ENCODE data around the gene TOMM7.
A peak's percentile ranks its signal among the peaks of the same experiment; 100 is the strongest.
"Not testable (repeated sequence)": the region's sequence is repeated elsewhere in the genome, so short reads cannot be mapped to it uniquely, and the experiment has no call there.

The TOMM7 gene

DNA sequence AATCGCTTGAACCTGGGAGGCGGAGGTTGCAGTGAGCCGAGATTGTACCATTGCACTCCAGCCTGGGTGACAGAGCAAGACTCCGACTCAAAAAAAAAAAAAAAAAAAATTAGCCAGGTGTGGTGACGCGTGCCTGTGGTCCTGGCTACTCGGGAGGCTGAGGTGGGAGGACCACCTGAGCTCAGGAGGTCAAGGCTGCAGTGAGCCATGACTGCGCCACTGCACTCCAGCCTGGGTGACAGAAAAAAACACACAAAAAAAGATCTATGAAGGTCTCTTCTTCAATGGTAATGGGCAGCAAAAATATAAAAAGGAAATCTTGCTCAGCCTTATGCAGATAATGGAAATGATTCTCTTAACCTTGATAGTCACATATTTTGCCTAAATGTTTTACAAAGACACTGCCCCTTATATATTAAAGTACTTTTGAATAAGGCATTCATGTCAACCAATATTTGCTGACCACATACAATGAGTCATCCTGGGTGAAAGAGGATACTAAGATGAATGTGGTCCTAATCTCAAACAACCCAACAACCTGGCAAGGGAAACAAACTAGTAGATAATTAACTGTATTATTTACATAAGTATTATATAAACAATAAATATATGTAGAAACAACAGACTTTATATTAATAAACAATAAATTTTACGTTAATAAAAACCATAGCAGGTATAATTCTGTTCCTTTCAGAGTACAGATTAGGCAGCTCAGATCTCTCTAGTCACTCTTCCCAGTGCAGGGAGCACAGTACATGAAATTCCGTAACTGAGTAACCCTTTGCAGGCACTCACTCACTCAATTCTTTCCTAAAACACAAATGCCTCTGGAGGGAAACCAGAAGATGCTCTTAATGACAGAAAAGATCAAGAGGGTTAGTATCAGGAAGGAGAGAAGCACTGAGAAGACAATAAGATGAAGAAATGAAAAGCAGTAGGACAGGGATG lies 8.1 kb downstream of the TOMM7 start:
- no peak for DNase-seq

- no peak for DNase-seq
Observed at GRCh38 chr7:22812353-22812752, 10.3 kb downstream of the TOMM7 start.

DNA sequence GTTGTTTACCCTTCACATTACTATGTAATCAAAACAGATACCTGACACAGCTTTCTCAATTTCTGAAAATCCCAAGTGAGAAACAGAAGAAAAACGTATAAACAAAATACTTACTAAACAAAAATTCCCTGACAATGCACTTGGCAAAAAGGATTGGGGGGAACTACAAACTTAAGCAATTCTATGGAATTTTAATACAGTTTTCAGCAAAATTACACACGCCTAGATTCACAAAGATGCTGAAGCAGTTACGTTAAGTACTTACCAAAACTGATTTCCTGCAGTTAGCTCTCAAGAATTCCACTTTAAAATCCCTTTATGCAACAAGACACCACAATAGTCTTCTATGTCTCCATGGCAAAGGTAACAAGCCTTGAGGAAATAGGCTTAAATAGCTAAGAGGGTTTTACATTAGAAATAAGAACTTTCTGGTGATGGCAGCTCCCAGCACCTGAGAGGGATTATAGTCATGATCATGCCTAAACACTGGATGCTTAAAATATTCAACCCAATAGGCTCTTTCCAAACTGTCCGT lies 10.8 kb downstream of the TOMM7 start:
- DNase-seq: no peak

- DNase-seq: no peak
Observed at GRCh38 chr7:22810843-22811242, 11.8 kb downstream of the TOMM7 start.

DNA sequence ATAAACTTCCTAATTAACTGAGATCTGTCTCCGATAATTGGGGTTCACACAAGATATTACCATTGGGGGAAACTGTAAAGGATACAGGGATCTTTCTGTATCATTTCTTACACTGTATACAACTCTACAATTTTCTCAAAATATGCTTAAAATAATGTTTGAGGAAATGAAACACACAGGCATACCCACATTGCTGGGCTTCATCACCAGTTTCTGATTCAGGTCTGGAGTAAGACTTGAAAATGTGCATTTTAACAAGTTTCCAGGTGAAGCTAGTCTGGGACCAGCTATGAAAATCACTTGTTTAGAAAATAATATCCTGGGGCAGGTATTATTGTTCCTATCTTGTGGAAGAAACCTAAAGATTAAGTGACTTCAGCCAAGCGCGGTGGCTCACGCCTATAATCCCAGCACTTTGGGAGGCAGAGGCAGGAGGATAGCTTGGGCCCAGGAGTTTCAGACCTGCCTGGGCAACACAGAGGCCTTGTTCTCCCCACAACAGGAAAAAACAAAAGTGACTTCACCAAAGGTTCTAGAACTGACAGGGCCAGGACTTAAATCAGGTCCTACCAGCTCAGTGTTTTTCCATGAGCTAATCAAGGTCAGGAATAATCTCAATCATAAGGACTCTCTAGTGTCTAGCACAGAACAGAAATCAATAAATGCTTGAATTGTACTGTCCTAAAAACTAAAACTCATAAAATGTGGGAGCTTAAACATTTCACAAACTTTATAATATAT lies 12.6 kb downstream of the TOMM7 start:
- DNase-seq: no peak

DNA sequence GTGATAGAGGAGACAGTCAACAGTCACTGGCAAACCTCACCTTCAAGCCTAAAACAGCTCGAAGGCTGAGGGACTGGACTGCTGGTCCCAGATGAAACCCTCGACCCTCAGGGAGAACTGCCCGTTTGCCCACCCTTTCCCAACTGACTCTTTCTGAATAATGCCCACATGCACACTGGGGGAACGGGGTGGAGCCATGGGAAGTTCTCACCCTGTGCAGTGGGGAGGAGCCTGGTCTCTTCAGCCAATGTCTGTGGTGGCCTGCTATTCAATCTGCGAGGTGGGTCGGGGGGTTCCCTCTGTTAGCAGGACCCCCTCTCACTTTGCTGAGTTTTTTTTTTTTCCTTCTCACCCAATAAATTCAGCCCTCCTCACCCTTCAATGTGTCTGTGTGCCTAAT lies 14.5 kb downstream of the TOMM7 start:
- DNase-seq: no peak

GRCh38 chr7:22806752-22807151 lies 15.9 kb downstream of the TOMM7 start:
- no peak for DNase-seq

DNA sequence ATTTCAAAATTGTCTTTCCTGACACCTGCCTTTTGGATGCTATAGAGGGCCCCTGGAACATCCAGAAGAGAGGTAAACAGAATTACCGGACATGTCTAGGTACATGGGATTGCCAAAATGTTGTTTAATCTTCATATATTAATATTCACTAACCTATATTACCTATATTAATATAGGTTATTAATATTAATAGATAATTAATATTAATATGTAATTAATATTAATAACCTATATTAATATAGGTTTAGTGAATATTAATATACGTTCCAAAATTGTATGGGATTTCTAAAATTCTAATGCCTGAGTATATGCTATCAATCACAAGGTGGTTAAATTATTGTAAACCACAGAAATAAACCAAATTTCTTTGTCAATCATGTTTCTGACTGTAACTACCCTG lies 17.4 kb downstream of the TOMM7 start:
- no peak for DNase-seq

DNA sequence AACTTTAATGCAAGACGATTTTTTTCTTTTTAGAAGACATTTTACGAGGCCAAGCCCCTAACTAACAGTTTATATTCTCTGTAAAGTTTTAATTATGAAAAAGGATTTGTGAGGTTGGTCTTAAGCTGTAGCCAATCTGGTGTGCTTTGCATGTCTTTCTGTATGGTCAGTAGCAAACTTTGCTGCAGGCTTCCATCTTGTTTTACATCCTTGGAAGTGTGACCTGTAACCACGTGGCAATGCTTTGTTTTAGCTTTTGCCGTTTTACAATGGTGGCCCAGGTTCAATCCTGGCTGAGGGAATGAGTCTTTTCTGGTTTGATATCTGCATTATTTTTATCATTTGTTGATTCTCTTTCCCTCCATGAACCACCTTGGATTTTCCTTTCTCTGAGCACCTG lies 19.8 kb downstream of the TOMM7 start:
- not testable (repeated sequence) for DNase-seq

GRCh38 chr7:22802426-22802825 lies 20.2 kb downstream of the TOMM7 start:
- no peak for DNase-seq

GRCh38 chr7:22801912-22802311 lies 20.7 kb downstream of the TOMM7 start:
- no peak for DNase-seq

DNA sequence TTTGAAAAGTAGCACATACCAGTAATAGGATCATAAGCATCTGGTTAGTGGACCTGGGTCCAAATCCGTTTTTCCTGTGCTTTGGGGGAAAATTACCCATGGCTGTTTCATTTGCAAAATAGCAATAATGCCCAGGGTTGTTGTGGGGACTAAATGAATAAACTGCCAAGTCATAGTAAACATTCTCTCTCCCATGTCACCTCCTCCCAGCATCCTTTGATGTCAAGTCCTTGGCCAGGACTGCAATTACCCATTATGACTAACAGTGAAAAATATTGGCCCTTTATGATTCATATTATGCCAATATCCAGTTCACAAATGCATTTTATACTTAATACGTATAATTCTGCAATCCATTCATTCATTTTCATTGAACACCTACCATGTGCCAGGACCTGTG lies 23.0 kb downstream of the TOMM7 start:
- DNase-seq: no peak

DNA sequence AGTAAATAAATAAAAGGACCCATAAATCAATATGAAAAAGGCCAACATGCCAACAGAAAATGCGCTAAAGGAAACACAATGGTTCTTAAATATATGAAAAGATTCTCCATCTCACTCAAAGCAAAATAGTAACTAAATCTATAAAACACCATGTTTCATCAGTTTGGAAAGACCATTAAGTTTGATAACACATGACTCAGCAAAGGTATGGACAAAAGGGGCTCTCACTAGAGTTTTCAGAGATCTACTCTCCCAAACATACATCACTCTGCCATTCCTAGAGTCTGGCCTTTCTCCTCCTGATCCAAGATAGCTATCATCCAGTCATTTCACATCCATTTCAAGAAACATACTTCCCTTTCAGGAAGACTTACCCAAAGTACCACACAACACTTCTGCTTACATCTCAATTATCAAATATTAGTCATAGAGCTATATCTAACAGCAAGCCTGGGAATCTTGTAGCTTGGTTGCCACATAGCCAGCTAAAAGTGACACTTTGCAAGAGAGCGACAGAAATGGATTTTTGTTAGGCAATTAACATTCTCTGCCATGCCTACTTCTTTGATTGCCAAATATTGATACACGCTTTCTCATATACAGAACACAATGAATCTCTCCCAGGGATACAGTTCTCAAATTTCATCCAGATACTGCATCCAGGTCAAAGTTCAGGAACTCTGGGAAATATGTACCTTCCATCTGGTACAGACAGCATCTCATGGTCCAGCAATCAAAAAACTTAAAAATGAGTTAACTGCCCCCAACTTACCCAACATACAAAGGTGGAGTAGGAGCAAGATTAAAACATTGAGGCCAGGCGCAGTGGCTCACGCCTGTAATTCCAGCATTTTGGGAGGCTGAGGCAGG lies 28.8 kb downstream of the TOMM7 start:
- DNase-seq: no peak

GRCh38 chr7:22791204-22792158 lies 31.2 kb downstream of the TOMM7 start:
- DNase-seq: no peak

DNA sequence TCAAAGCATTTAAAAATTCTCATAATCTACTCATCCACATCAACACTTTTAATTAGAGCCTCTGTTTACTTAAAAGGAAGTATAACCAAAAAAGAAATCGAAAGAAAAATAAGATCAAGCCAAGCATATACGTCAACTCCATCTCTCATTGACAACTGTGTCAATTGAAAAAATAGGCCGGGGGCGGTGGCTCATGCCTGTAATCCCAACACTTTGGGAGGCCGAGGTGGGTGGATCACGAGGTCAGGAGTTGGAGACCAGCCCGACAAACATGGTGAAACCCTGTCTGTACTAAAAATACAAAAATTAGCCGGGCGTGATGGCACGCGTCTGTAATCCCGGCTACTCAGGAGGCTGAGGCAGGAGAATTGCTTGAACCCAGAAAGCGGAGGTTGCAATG lies 32.0 kb downstream of the TOMM7 start:
- DNase-seq: not testable (repeated sequence)

DNA sequence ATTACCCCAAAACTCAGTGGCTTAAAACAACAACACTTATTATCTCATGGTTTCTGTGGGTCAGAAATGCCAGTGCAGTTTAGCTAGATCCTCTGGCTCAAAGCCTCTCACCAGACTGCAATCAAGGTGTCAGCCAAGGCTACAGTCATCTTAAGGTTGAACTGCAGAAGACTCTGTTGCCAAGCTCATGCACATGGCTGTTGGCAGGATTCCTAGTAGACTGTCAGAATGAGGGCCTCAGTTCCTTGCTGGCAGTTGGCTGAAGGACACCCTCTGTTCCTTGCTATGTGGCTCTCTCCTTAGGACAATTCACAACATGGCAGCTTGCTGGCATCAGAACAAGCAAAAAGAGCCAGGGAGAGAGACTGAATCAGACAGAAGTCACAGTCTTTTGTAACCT lies 34.7 kb downstream of the TOMM7 start:
- DNase-seq: no peak

DNA sequence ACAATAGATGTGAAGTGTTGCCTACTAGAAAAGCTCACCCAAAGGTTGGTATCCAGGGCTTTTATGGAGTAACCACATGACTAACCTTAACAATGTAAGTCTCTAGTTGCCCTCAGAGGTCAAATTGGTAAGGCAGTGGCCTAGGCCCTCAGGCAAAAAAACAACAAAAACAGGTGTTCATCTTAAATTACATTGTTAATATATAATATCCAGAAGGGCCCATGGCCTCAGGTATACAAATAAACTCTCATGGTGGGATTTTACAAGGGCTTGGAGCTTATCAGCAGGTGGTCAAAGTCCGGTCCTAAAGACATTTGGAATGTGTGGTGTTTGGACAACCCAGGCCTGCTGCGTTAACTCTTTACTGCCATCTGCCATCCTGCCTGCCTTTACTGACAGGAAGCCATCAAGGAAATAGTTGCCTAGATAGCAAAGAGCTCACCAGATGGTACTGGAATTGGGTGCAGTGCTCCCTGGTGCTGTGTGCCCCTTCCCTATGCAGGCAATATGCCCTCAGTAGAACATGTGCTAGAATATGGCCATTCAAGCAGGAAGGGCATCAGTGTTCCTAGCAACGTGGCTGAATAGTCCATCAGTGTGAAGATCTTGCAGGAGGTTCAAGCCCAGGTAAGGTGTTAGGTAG lies 36.2 kb downstream of the TOMM7 start:
- DNase-seq: no peak

GRCh38 chr7:22784346-22784745 lies 38.3 kb downstream of the TOMM7 start:
- DNase-seq: no peak

DNA sequence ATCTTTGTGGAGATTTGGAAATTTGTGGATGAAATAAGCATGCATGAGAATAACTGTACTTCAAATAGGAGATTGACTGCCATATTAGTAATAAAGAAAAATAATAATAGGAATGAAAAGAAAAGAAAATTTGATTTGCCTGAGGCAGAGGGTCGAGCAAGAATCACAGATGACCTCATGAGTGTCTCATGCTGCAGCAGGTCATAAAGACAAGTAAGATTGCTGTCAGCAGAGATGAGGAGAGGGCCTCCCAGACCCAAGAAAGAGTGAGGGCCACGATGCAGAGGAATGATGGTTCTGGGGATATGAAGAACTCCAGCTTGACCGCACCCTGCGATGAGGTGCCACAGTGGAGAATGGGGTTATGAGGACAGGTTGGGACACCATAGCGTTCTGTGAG lies 39.2 kb downstream of the TOMM7 start:
- DNase-seq: no peak

- peak; percentile 64 for DNase-seq
Observed at GRCh38 chr7:22782616-22783232, 39.9 kb downstream of the TOMM7 start.

DNA sequence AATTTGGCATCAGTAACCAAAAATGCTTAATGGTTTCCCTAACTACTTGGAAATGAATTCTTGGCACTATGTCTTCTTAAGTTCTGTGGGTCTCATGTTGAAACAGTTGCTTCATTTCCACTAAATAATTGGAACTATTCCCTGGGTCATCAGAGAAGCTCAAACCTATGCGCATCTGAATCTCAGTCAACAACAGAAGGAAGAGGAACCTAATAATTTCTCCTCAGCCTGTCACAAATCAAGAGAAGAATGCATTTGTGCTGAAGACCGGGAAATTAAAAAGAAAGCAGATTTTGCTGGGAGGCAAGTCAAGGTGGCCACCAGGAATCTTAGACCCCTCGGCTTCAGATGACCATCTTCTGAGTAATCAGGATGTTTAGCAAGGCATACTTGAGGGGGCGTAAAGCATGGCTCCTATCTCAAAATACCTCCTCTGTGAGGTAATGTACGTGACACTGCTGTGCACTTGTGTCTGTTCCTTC lies 41.4 kb downstream of the TOMM7 start:
- no peak for DNase-seq

All from activated CD8-positive, alpha-beta memory T cell treated with anti-CD3 and anti-CD28 coated beads, Interleukin-2, amount 50 U/mL, for 4 hours (primary cell).